ENCODE results near the gene DNAJC16.

GRCh38 chr1:15605398-15606383 is 79.0 kb downstream of the DNAJC16 start:
- TF ChIP-seq CTCF (IDR thresholded peaks at IDR 0.05) (no peak), POLR2A (IDR thresholded peaks at IDR 0.05) (no peak)
